ENCODE measurements around the gene TRIAP1. TPM values are rescaled to one million over a fixed set of nuclear protein-coding genes. Genes with fewer than 3 reads are reported as not detected.

Gene TRIAP1
- total RNA-seq, 1 experiment from 2014 or later, result 34.5 TPM

DNA sequence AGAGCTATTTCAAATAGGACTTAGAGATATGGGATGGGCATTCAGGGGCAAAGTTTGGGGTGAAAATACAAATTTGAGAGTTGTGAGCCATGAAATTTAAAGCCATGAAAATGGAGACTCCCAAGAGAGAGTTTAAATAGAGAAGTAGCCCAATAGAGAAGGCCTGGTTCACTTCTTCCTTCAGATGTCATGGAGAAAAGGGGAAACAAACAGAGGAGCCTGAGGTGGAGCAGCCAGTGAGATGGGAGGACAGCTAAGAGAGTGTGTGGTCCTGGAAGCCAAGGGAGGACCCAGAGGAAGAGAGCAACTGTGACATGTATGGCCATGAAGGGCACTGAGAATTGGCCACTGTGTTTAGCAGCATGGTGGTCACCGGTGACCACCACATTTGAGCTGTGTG, 37.4 kb upstream of the TRIAP1 start:
- Mint-ChIP-seq H3K27ac (ENCODE audit: unreplicated experiment) (no peak overlapping the region), H3K9me3 (ENCODE audit: unreplicated experiment) (no peaks in the 10 kb centered on the region), H3K27me3 (ENCODE audit: insufficient read depth, unreplicated experiment) (no peaks in the 10 kb centered on the region), H3K36me3 (ENCODE audit: insufficient read depth, unreplicated experiment) (no peaks in the 10 kb centered on the region), H3K4me1 (ENCODE audit: low read depth, unreplicated experiment) (no peaks in the 10 kb centered on the region), H3K4me3 (ENCODE audit: unreplicated experiment) (no peak overlapping the region)
- no peak for DNase-seq
- Histone ChIP-seq H3K4me3 (ENCODE audit: low read depth, low read length) (no peak overlapping the region), H3K4me1 (no peaks in the 10 kb centered on the region), H3K36me3 (ENCODE audit: control insufficient read depth, insufficient read depth, low read length) (no peaks in the 10 kb centered on the region), H3K27me3 (replicated peaks; ENCODE audit: control insufficient read depth, insufficient read depth, low read length) (no peaks in the 10 kb centered on the region), H3K9me3 (no peaks in the 10 kb centered on the region)
- TF ChIP-seq, protein P1, sequence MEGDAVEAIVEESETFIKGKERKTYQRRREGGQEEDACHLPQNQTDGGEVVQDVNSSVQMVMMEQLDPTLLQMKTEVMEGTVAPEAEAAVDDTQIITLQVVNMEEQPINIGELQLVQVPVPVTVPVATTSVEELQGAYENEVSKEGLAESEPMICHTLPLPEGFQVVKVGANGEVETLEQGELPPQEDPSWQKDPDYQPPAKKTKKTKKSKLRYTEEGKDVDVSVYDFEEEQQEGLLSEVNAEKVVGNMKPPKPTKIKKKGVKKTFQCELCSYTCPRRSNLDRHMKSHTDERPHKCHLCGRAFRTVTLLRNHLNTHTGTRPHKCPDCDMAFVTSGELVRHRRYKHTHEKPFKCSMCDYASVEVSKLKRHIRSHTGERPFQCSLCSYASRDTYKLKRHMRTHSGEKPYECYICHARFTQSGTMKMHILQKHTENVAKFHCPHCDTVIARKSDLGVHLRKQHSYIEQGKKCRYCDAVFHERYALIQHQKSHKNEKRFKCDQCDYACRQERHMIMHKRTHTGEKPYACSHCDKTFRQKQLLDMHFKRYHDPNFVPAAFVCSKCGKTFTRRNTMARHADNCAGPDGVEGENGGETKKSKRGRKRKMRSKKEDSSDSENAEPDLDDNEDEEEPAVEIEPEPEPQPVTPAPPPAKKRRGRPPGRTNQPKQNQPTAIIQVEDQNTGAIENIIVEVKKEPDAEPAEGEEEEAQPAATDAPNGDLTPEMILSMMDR (IDR thresholded peaks at IDR 0.05; ENCODE audit: insufficient read depth in 1 of 2, low read depth in 1 of 2, low read length in 1 of 2, severe bottlenecking in 1 of 2, unreplicated experiment in 1 of 2), result no peak
- ChIA-PET CTCF (interaction anchor here (0.6 kb wide), 2 partner anchors 71 to 244 kb away, joined by 3 read pairs; no protein-coding TSS in a partner anchor), POLR2A (interaction anchor here (0.6 kb wide), 1 partner anchor 36 kb away, joined by 9 read pairs; no protein-coding TSS in a partner anchor)
- no TSS peak for BruUV-seq (replicated peaks)
- intact Hi-C loops (cut with micrococcal nuclease; ENCODE audit: unreplicated experiment), result no loop called here

DNA sequence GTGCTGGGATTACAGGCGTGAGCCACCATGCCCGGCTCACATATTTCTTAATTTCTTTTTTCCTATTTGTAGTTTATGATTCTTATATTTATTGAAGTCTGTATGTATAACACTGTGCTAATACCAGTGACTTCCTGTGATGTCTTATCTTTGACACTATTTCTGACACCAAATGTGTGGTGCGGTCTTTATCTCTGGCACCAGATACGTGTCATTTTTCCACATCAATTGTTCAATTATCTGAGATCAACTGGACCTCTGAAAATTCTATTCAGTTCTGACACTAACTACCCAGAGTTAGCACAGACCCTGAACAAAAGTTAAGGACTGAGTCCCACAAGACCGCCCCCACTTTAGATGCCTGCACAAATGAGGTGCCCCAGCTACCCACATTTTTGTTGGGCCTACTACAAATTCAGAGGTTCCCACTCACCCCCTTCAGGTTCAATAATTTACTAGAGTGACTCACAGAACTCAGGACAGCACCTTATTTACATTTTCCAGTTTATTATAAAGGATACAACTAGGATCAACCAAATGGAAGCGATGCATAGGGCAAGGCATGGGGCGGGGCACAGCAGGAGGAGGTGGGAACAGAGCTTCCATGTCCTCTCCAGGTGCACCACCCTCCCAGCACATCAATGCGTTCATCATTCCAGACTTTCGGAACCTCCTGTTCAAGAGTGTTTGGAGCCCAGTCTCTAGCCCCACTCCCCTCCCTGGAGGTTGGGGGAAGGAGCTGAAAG, 35.0 kb upstream of the TRIAP1 start:
- H3K4me3 Mint-ChIP-seq (ENCODE audit: unreplicated experiment), result no peak overlapping the region
- no TSS peak for BruUV-seq (replicated peaks)
- POLR2A ChIA-PET, result no interaction called here
- no peaks in the 10 kb centered on the region for H3K27me3 Mint-ChIP-seq (ENCODE audit: insufficient read depth, unreplicated experiment)
- TF ChIP-seq, protein P1 (IDR thresholded peaks at IDR 0.05; ENCODE audit: insufficient read depth in 1 of 2, low read depth in 1 of 2, low read length in 1 of 2, severe bottlenecking in 1 of 2, unreplicated experiment in 1 of 2), result no peak
- H3K9me3 Mint-ChIP-seq (ENCODE audit: unreplicated experiment), result no peaks in the 10 kb centered on the region
- Histone ChIP-seq H3K4me1 (no peaks in the 10 kb centered on the region), H3K9me3 (no peaks in the 10 kb centered on the region), H3K27me3 (replicated peaks; ENCODE audit: control insufficient read depth, insufficient read depth, low read length) (no peaks in the 10 kb centered on the region), H3K36me3 (ENCODE audit: control insufficient read depth, insufficient read depth, low read length) (no peaks in the 10 kb centered on the region), H3K4me3 (ENCODE audit: low read depth, low read length) (no peak overlapping the region)
- DNase-seq, result no peak
- CTCF ChIA-PET, result no interaction called here
- no peak overlapping the region for H3K27ac Mint-ChIP-seq (ENCODE audit: unreplicated experiment)
- H3K36me3 Mint-ChIP-seq (ENCODE audit: insufficient read depth, unreplicated experiment), result no peaks in the 10 kb centered on the region
- H3K4me1 Mint-ChIP-seq (ENCODE audit: low read depth, unreplicated experiment), result no peaks in the 10 kb centered on the region
- intact Hi-C loops (cut with micrococcal nuclease; ENCODE audit: unreplicated experiment), result no loop called here

- DNase-seq, result no peak
- BruUV-seq (replicated peaks), result no TSS peak
- no peaks in the 10 kb centered on the region for H3K36me3 Mint-ChIP-seq (ENCODE audit: insufficient read depth, unreplicated experiment)
These were observed 34.0 kb upstream of the TRIAP1 start for GRCh38 chr12:120480211-120480610.

More at GRCh38 chr12:120480211-120480610, 34.0 kb upstream of the TRIAP1 start:
- Histone ChIP-seq H3K27me3 (replicated peaks; ENCODE audit: control insufficient read depth, insufficient read depth, low read length) (no peaks in the 10 kb centered on the region), H3K4me1 (no peaks in the 10 kb centered on the region), H3K36me3 (ENCODE audit: control insufficient read depth, insufficient read depth, low read length) (no peaks in the 10 kb centered on the region), H3K4me3 (ENCODE audit: low read depth, low read length) (no peak overlapping the region), H3K9me3 (no peaks in the 10 kb centered on the region)
- CTCF ChIA-PET, result no interaction called here
- H3K4me3 Mint-ChIP-seq (ENCODE audit: unreplicated experiment), result no peak overlapping the region
- H3K27ac Mint-ChIP-seq (ENCODE audit: unreplicated experiment), result no peak overlapping the region
- TF ChIP-seq, protein P1 (IDR thresholded peaks at IDR 0.05; ENCODE audit: insufficient read depth in 1 of 2, low read depth in 1 of 2, low read length in 1 of 2, severe bottlenecking in 1 of 2, unreplicated experiment in 1 of 2), result no peak
- H3K4me1 Mint-ChIP-seq (ENCODE audit: low read depth, unreplicated experiment), result no peaks in the 10 kb centered on the region
- POLR2A ChIA-PET, result no interaction called here
- no peaks in the 10 kb centered on the region for H3K27me3 Mint-ChIP-seq (ENCODE audit: insufficient read depth, unreplicated experiment)
- intact Hi-C loops (cut with micrococcal nuclease; ENCODE audit: unreplicated experiment), result no loop called here
- no peaks in the 10 kb centered on the region for H3K9me3 Mint-ChIP-seq (ENCODE audit: unreplicated experiment)

Data from Caco-2 (cell line).